GM12872 (cell line): ENCODE results near the gene PXMP2.

Source experiments
- CTCF ChIP-seq: IDR thresholded peaks from 3 replicates; pipeline ENCODE4 v1.5.1; 2011; ENCODE audit warnings: low read depth, mild to moderate bottlenecking, low read length, moderate library complexity; ENCODE audit not compliant: insufficient read depth

PXMP2 gene

GRCh38 chr12:132653567-132654290 is 33.7 kb upstream of the PXMP2 start:
- TF ChIP-seq CTCF = no peak

GRCh38 chr12:132657004-132657727 is 30.2 kb upstream of the PXMP2 start:
- TF ChIP-seq CTCF = no peak

GRCh38 chr12:132658149-132658894 is 29.1 kb upstream of the PXMP2 start:
- no peak for TF ChIP-seq CTCF

GRCh38 chr12:132659146-132659545 is 28.2 kb upstream of the PXMP2 start:
- TF ChIP-seq CTCF = no peak

GRCh38 chr12:132660052-132660451 is 27.3 kb upstream of the PXMP2 start:
- no peak for TF ChIP-seq CTCF

GRCh38 chr12:132660996-132661395 is 26.4 kb upstream of the PXMP2 start:
- no peak for TF ChIP-seq CTCF

- TF ChIP-seq CTCF = no peak
Observed at GRCh38 chr12:132661972-132662371, 25.4 kb upstream of the PXMP2 start.
